Measurements from ENCODE around the gene RNU2-1. TPM values are rescaled to one million over a fixed set of nuclear protein-coding genes. Genes with fewer than 3 reads are reported as not detected.

RNU2-1 gene
- total and polyA plus RNA-seq, 2 of the 13 experiments (the other 11 are each of a cell fraction or from before 2014, with no cell fraction given): not detected

DNA sequence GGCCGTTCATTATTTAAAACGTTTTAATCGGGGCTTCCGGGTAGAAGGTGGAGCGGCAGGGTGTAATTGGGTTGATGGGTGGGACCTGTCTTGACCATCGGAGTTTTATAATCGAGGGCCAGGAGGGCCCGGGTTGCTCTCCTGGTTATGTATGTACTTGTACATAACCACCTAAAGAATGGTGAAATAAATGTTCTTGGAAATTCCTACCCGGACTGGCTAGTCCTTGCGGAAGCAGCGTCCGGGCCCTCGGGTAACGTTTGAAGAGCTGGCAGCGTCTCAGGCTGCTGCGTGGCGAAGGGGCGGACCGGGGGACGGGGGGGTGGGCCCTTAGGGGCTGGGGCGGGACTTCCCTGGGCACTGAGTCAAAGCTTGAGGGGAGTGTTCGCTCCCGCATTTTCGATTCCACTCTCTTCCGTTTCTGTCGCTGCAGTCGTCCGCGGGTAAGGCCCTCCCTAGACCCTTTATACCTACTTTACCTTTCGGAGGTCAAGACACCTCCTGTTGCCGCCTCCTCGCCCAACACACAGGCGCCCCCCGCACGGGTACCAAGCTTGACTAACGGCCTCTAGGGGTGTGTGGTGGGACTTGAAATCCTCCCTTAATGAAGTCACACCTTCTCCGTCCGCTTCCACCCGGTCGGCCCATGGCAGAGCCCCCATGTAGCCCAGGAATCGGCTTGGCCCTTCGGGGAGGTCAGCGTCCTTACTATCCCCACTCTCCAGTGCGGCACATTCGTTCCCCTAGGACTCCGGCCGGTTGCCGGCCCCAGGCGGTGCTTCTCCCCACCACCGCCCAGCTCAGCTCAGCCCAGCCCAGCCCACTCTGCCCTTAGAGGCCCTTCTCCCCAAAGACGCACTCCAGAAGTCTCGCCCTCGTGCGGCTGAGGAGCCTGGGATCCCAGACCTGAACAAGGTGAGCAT is 22.0 kb downstream of the RNU2-1 start, which contains the start of gene TMEM106A (continued):
- TF ChIP-seq, protein P1, sequence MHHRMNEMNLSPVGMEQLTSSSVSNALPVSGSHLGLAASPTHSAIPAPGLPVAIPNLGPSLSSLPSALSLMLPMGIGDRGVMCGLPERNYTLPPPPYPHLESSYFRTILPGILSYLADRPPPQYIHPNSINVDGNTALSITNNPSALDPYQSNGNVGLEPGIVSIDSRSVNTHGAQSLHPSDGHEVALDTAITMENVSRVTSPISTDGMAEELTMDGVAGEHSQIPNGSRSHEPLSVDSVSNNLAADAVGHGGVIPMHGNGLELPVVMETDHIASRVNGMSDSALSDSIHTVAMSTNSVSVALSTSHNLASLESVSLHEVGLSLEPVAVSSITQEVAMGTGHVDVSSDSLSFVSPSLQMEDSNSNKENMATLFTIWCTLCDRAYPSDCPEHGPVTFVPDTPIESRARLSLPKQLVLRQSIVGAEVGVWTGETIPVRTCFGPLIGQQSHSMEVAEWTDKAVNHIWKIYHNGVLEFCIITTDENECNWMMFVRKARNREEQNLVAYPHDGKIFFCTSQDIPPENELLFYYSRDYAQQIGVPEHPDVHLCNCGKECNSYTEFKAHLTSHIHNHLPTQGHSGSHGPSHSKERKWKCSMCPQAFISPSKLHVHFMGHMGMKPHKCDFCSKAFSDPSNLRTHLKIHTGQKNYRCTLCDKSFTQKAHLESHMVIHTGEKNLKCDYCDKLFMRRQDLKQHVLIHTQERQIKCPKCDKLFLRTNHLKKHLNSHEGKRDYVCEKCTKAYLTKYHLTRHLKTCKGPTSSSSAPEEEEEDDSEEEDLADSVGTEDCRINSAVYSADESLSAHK (CRISPR knock-in tag; IDR thresholded peaks at IDR 0.05; ENCODE audit: borderline replicate concordance): no peak
- TF ChIP-seq KDM4B (CRISPR knock-in tag; IDR thresholded peaks at IDR 0.05) (no peak), ATRX (CRISPR knock-in tag; IDR thresholded peaks at IDR 0.05; ENCODE audit: borderline replicate concordance) (no peak), WIZ (CRISPR knock-in tag; IDR thresholded peaks at IDR 0.05) (0 out of 2 replicates have a peak, but pooled peaks have one; percentile 36), ZNF496 (CRISPR knock-in tag; IDR thresholded peaks at IDR 0.05; ENCODE audit: insufficient replicate concordance) (no peak), CCDC6 (CRISPR knock-in tag; IDR thresholded peaks at IDR 0.05) (no peak), GFI1 (CRISPR knock-in tag; IDR thresholded peaks at IDR 0.05; ENCODE audit: borderline replicate concordance) (peak; percentile 68), SUZ12 (IDR thresholded peaks at IDR 0.05; ENCODE audit: low read depth, low read length) (no peak), ZBTB21 (CRISPR knock-in tag; IDR thresholded peaks at IDR 0.05) (no peak), MZF1 (CRISPR knock-in tag; IDR thresholded peaks at IDR 0.05; ENCODE audit: borderline replicate concordance) (no peak), ZNF225 (CRISPR knock-in tag; IDR thresholded peaks at IDR 0.05) (no peak), ZIK1 (CRISPR knock-in tag; IDR thresholded peaks at IDR 0.05; ENCODE audit: borderline replicate concordance, low read depth) (peak; percentile 72; the same call in 1 of the 2 replicates), RCOR2 (CRISPR knock-in tag; IDR thresholded peaks at IDR 0.05) (no peak; the same call in 1 of the 2 replicates)
- TF ChIP-seq, protein P2, sequence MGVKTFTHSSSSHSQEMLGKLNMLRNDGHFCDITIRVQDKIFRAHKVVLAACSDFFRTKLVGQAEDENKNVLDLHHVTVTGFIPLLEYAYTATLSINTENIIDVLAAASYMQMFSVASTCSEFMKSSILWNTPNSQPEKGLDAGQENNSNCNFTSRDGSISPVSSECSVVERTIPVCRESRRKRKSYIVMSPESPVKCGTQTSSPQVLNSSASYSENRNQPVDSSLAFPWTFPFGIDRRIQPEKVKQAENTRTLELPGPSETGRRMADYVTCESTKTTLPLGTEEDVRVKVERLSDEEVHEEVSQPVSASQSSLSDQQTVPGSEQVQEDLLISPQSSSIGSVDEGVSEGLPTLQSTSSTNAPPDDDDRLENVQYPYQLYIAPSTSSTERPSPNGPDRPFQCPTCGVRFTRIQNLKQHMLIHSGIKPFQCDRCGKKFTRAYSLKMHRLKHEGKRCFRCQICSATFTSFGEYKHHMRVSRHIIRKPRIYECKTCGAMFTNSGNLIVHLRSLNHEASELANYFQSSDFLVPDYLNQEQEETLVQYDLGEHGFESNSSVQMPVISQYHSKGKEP (CRISPR knock-in tag; IDR thresholded peaks at IDR 0.05): no peak
- TF ChIP-seq, protein P3, sequence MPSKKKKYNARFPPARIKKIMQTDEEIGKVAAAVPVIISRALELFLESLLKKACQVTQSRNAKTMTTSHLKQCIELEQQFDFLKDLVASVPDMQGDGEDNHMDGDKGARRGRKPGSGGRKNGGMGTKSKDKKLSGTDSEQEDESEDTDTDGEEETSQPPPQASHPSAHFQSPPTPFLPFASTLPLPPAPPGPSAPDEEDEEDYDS (CRISPR knock-in tag; IDR thresholded peaks at IDR 0.05): peak; percentile 66
- TF ChIP-seq, protein P4, sequence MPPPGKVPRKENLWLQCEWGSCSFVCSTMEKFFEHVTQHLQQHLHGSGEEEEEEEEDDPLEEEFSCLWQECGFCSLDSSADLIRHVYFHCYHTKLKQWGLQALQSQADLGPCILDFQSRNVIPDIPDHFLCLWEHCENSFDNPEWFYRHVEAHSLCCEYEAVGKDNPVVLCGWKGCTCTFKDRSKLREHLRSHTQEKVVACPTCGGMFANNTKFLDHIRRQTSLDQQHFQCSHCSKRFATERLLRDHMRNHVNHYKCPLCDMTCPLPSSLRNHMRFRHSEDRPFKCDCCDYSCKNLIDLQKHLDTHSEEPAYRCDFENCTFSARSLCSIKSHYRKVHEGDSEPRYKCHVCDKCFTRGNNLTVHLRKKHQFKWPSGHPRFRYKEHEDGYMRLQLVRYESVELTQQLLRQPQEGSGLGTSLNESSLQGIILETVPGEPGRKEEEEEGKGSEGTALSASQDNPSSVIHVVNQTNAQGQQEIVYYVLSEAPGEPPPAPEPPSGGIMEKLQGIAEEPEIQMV (CRISPR knock-in tag; IDR thresholded peaks at IDR 0.05; ENCODE audit: low read depth): no peak; the same call in 1 of the 2 replicates
- TF ChIP-seq, protein P5, sequence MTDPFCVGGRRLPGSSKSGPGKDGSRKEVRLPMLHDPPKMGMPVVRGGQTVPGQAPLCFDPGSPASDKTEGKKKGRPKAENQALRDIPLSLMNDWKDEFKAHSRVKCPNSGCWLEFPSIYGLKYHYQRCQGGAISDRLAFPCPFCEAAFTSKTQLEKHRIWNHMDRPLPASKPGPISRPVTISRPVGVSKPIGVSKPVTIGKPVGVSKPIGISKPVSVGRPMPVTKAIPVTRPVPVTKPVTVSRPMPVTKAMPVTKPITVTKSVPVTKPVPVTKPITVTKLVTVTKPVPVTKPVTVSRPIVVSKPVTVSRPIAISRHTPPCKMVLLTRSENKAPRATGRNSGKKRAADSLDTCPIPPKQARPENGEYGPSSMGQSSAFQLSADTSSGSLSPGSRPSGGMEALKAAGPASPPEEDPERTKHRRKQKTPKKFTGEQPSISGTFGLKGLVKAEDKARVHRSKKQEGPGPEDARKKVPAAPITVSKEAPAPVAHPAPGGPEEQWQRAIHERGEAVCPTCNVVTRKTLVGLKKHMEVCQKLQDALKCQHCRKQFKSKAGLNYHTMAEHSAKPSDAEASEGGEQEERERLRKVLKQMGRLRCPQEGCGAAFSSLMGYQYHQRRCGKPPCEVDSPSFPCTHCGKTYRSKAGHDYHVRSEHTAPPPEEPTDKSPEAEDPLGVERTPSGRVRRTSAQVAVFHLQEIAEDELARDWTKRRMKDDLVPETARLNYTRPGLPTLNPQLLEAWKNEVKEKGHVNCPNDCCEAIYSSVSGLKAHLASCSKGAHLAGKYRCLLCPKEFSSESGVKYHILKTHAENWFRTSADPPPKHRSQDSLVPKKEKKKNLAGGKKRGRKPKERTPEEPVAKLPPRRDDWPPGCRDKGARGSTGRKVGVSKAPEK (CRISPR knock-in tag; IDR thresholded peaks at IDR 0.05; ENCODE audit: borderline replicate concordance): no peak
- TF ChIP-seq, protein P6, sequence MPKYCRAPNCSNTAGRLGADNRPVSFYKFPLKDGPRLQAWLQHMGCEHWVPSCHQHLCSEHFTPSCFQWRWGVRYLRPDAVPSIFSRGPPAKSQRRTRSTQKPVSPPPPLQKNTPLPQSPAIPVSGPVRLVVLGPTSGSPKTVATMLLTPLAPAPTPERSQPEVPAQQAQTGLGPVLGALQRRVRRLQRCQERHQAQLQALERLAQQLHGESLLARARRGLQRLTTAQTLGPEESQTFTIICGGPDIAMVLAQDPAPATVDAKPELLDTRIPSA (CRISPR knock-in tag; IDR thresholded peaks at IDR 0.05; ENCODE audit: borderline replicate concordance): peak; percentile 63; the same call in 1 of the 2 replicates
